DOHH2 (cell line): ENCODE data around the gene TOMM40L.

Source experiments
- H3F3A ChIP-seq: fragments of 200-600 bp; sonication (generic), shearing (Covaris generic); 2 replicates; pipeline ENCODE4 v1.6.0; 2016; ENCODE audit warnings: antibody characterized with exemption, mild to moderate bottlenecking; ENCODE audit not compliant: control insufficient read depth, insufficient read depth
- H3K27ac ChIP-seq: fragments of 200-600 bp; sonication (generic); 2 replicates; pipeline ENCODE4 v1.5.1; 2014; ENCODE audit warnings: low read depth, mild to moderate bottlenecking, low read length, moderate library complexity
- H3K27me3 ChIP-seq: fragments of 200-600 bp; sonication (generic); 2 replicates; pipeline ENCODE4 v1.6.1; 2014; ENCODE audit warnings: mild to moderate bottlenecking, low read length, mixed read lengths; ENCODE audit not compliant: control insufficient read depth
- H3K36me3 ChIP-seq: fragments of 200-600 bp; sonication (generic); 2 replicates; pipeline ENCODE4 v1.6.1; 2014; ENCODE audit warnings: mild to moderate bottlenecking, low read length, moderate library complexity, mixed read lengths; ENCODE audit not compliant: control insufficient read depth
- H3K4me1 ChIP-seq: fragments of 200-600 bp; sonication (generic); 2 replicates; pipeline ENCODE4 v1.6.1; 2014; ENCODE audit warnings: mild to moderate bottlenecking, low read length, mixed read lengths; ENCODE audit not compliant: control insufficient read depth
- H3K4me2 ChIP-seq: fragments of 200-600 bp; sonication (generic); 2 replicates; pipeline ENCODE4 v1.6.0; 2014; ENCODE audit warnings: mild to moderate bottlenecking, low read length, moderate library complexity
- H3K4me3 ChIP-seq: fragments of 200-600 bp; sonication (generic); 2 replicates; pipeline ENCODE4 v1.5.1; 2014; ENCODE audit warnings: mild to moderate bottlenecking, low read length, mixed read lengths
- H3K79me2 ChIP-seq: fragments of 200-600 bp; sonication (generic); 2 replicates; pipeline ENCODE4 v1.6.1; 2014; ENCODE audit warnings: mild to moderate bottlenecking, low read length, mixed read lengths; ENCODE audit not compliant: control insufficient read depth
- H3K9me2 ChIP-seq: fragments of 200-600 bp; sonication (generic); replicated peaks from 2 replicates; pipeline ENCODE4 v1.6.1; 2014; ENCODE audit warnings: mild to moderate bottlenecking, low read length, mixed read lengths; ENCODE audit not compliant: control insufficient read depth
- H3K9me3 ChIP-seq: fragments of 200-600 bp; sonication (generic); 2 replicates; pipeline ENCODE4 v1.6.1; 2014; ENCODE audit warnings: antibody characterized with exemption, low read length, mixed read lengths; ENCODE audit not compliant: control insufficient read depth, insufficient read depth
- H4K20me1 ChIP-seq: fragments of 200-600 bp; sonication (generic); 2 replicates; pipeline ENCODE4 v1.6.0; 2014; ENCODE audit warnings: low read depth, mild to moderate bottlenecking, antibody characterized with exemption, low read length, moderate library complexity; ENCODE audit not compliant: control insufficient read depth, insufficient read depth
- CTCF ChIP-seq: fragments of 200-600 bp; sonication (generic); IDR thresholded peaks from one replicate; pipeline ENCODE4 v1.5.1; 2014; ENCODE audit warnings: antibody characterized with exemption, mild to moderate bottlenecking, low read depth, low read length; ENCODE audit not compliant: poor library complexity, severe bottlenecking
- EZH2phosphoT487 ChIP-seq: fragments of 200-600 bp; sonication (generic); IDR thresholded peaks from 2 replicates; pipeline ENCODE4 v1.6.1; 2017; ENCODE audit warnings: borderline replicate concordance, mild to moderate bottlenecking, antibody characterized with exemption, low read length, moderate library complexity, mixed read lengths

The TOMM40L gene

GRCh38 chr1:161188381-161188780 is 37.5 kb upstream of the TOMM40L start:
- Histone ChIP-seq H3K36me3 (no peaks in the 10 kb centered on the region), H3F3A (peaks cover 15% of the 10 kb centered on the region), H3K9me3 (no peaks in the 10 kb centered on the region), H3K4me1 (peaks cover 46% of the 10 kb centered on the region), H3K9me2 (no peaks in the 10 kb centered on the region), H4K20me1 (no peaks in the 10 kb centered on the region), H3K4me2 (no peak overlapping the region), H3K27me3 (no peaks in the 10 kb centered on the region), H3K27ac (no peak overlapping the region), H3K79me2 (no peaks in the 10 kb centered on the region), H3K4me3 (no peak overlapping the region)
- TF ChIP-seq EZH2phosphoT487 (no peak), CTCF (no peak)

GRCh38 chr1:161189036-161189435 is 36.8 kb upstream of the TOMM40L start:
- Histone ChIP-seq H3K4me1 (peaks cover 43% of the 10 kb centered on the region), H4K20me1 (no peaks in the 10 kb centered on the region), H3K79me2 (no peaks in the 10 kb centered on the region), H3F3A (peaks cover 15% of the 10 kb centered on the region), H3K4me3 (no peak overlapping the region), H3K4me2 (no peak overlapping the region), H3K27ac (no peak overlapping the region), H3K36me3 (no peaks in the 10 kb centered on the region), H3K9me2 (no peaks in the 10 kb centered on the region), H3K9me3 (no peaks in the 10 kb centered on the region), H3K27me3 (no peaks in the 10 kb centered on the region)
- TF ChIP-seq EZH2phosphoT487 (no peak), CTCF (no peak)

- no peaks in the 10 kb centered on the region for H3K79me2 ChIP-seq
- no peaks in the 10 kb centered on the region for H3K27me3 ChIP-seq
- no peaks in the 10 kb centered on the region for H4K20me1 ChIP-seq
- no peaks in the 10 kb centered on the region for H3K9me3 ChIP-seq
- no peaks in the 10 kb centered on the region for H3K36me3 ChIP-seq
- TF ChIP-seq CTCF (no peak), EZH2phosphoT487 (no peak)
- peaks cover 14% of the 10 kb centered on the region for H3F3A ChIP-seq
- H3K9me2 ChIP-seq: no peaks in the 10 kb centered on the region
- H3K27ac ChIP-seq: no peak overlapping the region
- no peak overlapping the region for H3K4me2 ChIP-seq
- H3K4me3 ChIP-seq: no peak overlapping the region
- peaks cover 41% of the 10 kb centered on the region for H3K4me1 ChIP-seq
Observed at GRCh38 chr1:161190962-161191521, 34.8 kb upstream of the TOMM40L start.

- Histone ChIP-seq H3K4me1 (peaks cover 32% of the 10 kb centered on the region), H3K79me2 (no peaks in the 10 kb centered on the region), H3F3A (0 out of 2 replicates have a peak, but pooled peaks cover 6% of the 10 kb centered on the region), H3K4me2 (no peak overlapping the region), H3K4me3 (no peak overlapping the region), H4K20me1 (no peaks in the 10 kb centered on the region), H3K27me3 (no peaks in the 10 kb centered on the region), H3K36me3 (no peaks in the 10 kb centered on the region), H3K27ac (no peak overlapping the region), H3K9me2 (no peaks in the 10 kb centered on the region), H3K9me3 (no peaks in the 10 kb centered on the region)
- TF ChIP-seq EZH2phosphoT487: no peak
- no peak for TF ChIP-seq CTCF
Observed at GRCh38 chr1:161191971-161192370, 33.9 kb upstream of the TOMM40L start.
